HG03457 (cell line): Measurements from ENCODE around the gene GPM6B.
"Not testable (repeated sequence)": the region's sequence is repeated elsewhere in the genome, so short reads cannot be mapped to it uniquely, and the experiment has no call there.

Experiments
- ATAC-seq: cut with Tn5 transposase; IDR thresholded peaks from one replicate; pipeline ENCODE4 v1.9.1; 2021; ENCODE audit warnings: moderate number of reproducible peaks; ENCODE audit not compliant: unreplicated experiment

The GPM6B gene

GRCh38 chrX:13733506-13733905 lies 83.4 kb downstream of the GPM6B start:
- no peak for ATAC-seq

- no peak for ATAC-seq
Observed at GRCh38 chrX:13732246-13733067, 84.4 kb downstream of the GPM6B start.

DNA sequence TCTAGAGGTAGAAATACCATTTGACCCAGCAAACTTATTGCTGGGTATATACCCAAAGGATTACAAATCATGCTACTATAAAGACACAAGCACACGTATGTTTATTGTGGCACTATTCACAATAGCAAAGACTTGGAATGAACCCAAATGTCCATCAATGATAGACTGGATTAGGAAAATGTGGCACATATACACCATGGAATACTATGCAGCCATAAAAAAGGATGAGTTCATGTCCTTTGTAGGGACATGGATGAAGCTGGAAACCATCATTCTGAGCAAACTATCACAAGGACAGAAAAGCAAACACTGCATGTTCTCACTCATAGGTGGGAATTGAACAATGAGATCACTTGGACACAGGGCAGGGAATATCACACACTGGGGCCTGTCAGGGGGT lies 86.4 kb downstream of the GPM6B start:
- not testable (repeated sequence) for ATAC-seq

DNA sequence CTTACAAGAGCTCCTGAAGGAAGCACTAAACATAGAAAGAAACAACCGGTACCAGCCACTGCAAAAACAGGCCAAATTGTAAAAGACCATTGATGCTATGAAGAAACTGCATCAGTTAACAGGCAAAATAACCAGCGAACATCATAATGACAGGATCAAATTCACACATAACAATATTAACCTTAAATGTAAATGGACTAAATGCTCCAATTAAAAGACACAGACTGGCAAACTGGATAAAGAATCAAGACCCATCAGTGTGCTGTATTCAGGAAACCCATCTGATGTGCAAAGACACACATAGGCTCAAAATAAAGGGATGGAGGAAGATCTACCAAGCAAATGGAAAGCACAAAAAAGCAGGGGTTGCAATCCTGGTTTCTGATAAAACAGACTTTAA lies 90.3 kb downstream of the GPM6B start:
- not testable (repeated sequence) for ATAC-seq

DNA sequence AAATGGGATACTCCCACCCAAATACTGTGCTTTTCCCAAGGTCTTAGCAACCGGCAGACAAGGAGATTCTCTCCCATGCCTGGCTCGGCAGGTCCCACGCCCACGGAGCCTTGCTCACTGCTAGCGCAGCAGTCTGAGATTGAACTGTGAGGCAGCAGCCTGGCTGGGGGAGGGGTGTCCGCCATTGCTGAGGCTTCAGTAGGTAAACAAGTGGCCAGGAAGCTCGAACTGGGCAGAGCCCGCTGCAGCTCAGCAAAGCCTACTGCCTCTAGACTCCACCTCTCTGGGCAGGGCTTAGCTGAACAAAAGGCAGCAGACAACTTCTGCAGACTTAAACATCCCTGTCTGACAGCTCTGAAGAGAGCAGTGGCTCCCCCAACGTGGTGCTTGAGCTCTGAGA lies 92.0 kb downstream of the GPM6B start:
- ATAC-seq, result not testable (repeated sequence)

DNA sequence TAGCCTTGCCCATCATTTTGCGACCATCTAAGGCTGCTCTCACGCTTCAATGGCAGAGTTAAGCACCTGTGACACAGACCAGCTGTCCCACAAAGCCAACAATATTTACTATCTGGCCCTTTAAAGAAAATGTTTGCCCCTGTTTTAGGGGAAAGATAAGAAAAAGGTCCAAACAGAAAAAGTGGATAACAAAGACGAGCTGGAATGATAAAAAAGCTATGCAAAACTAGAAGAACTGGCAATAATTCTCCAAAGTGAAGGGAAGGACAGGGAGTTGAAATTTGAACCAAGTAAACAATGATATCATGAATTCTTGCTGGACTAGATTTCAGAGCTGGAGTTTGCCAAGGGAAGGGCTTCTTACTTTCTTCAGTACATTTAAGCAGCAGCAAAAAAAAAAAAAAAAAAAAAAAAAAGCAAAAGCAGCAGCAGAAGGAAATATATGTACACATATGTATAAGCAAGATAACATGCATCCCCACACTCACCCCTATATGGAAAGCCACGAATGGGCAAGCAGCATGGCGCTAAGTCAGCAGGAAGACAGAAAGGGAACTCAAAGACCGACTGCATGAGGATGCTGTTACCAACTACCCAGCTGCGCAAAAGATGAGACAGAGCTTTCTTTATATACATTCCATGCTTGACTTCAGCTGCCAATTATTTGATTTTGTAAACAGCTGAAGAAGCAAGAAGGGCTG lies 94.9 kb downstream of the GPM6B start:
- no peak for ATAC-seq

DNA sequence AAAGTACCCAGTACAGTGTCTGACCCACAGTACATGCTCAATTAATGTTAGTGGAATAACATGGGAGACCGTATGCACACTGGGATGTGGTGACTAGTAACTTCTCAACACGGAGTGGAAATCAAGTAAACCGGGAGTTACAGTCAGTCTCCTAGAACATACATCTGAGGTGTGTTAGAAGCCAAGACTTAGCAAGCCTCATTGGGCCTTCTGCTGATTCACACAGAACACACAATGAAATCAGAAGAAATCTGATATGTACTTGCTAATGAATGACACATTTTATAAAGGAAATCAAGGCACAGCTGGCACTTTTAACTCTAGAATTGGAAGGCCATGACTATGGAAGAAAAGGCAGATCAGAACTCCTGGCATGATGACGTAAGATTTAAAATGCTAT lies 95.5 kb downstream of the GPM6B start:
- ATAC-seq, result no peak
